HG02840 (cell line): ENCODE data around the gene CAPSL.
"Not testable (repeated sequence)": the region's sequence is repeated elsewhere in the genome, so short reads cannot be mapped to it uniquely, and the experiment has no call there.

Experiments
- ATAC-seq: cut with Tn5 transposase; IDR thresholded peaks from one replicate; pipeline ENCODE4 v1.9.1; 2021; ENCODE audit warnings: mild to moderate bottlenecking, moderate library complexity, moderate number of reproducible peaks; ENCODE audit not compliant: unreplicated experiment, low FRiP score

CAPSL gene

DNA sequence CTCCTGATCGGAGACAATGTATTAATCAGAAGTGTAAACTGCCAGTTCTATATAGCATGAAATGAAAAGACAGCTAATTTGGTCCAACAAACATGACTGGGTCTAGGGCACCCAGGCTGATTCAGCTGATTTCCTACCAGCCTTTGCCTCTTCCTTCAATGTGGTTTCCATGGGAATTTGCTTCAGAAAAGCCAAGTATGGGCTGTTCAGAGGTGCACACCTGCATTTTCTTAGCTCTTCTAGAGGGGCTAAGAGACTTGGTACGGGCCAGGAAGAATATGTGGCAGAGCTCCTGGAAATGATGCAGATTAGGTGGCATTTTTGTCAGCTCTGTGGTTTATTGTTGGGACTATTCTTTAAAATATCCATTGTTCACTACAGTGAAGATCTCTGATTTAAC is 59.3 kb downstream of the CAPSL start:
- no peak for ATAC-seq

DNA sequence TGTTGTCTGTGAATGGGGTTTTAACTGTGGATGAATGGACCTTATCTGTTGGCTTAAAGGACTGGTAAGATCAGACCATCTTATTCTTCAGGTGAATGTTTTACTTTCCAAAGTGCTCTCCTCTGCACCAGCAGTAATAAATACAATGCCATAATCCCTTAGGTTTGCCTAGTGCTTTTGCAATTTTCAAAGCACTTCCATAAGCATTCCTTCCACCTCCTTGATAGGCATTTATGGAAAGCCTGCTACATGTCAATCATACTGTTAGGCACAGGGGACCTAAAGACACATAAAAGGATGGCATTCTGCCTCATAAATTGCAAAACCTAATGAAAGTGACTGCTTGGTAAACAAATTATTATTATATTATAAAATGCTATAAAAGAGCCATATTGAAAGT is 60.3 kb downstream of the CAPSL start:
- ATAC-seq = no peak

DNA sequence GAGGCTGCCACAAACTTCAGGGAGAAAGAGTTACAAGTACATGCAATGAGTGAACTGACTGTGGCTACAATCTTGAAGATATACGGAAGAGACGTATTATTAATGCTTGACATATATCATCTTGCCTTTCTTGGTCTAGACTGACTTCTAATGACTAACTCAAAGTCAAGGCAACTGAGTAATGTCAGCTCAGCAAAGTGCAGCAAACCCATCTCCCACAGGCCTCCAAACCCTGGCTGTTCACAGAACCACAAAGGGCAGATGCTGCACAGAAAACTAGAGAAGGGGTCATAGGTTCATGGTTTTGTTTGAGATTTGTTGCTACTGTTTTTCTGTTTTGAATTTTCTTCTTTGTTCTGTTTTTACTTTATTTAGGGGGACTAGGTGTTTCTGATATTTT is 60.8 kb downstream of the CAPSL start:
- no peak for ATAC-seq

DNA sequence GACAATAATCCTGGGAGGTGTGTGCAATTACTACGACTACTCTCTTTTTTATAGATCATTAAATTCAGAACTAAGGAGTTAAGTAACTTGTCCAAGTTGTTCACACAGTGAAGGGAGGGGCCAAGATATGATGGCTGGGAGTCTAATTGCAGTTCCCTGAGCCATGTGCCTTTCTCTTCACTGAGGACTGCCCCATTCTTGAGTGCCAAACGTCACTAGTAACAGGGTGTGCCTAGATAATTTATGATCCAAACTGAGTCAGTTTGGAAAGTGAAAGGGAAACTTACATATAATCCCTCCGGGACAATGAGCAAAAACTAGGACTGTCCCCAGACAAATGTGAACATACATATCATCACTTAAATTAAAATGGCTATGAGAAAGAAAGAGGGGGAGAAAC is 61.5 kb downstream of the CAPSL start:
- no peak for ATAC-seq

DNA sequence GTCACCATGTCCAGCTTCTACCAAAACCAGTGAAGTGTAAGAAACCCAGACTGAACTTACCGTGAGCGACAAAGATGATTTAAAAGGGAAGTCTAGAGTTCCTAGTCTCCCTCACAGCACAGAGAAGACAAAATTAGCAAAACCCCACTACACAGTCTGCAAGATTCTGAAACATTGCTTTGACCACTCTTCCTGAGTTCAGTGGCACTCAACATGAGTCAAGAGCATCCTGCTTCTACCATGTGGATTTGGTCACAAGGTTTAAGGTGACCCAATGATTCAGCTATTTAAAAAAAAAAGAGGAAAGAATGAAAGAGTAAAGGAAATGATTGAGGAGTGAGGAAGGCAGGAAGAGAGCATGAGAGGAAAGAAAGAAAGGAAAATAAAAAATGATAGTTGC is 62.0 kb downstream of the CAPSL start:
- no peak for ATAC-seq

DNA sequence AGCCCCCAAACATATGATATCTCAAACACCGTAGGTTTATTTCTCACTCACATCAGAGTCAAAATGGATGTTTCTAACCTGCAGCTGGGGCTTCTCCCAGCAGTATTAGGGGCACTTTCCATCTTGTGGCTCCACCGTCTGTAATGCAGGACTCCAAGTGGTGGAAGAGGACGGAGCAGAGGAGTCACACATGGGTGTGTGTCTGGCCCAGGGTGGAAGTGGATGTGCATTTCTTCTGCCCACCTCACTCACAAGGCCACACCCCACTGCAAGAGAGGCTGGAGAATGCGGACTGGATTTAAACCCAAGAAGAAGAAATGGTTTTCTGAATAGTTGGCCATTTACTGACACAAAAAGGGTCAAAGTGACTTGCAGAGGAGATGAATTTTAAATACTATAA is 67.8 kb downstream of the CAPSL start:
- no peak for ATAC-seq

DNA sequence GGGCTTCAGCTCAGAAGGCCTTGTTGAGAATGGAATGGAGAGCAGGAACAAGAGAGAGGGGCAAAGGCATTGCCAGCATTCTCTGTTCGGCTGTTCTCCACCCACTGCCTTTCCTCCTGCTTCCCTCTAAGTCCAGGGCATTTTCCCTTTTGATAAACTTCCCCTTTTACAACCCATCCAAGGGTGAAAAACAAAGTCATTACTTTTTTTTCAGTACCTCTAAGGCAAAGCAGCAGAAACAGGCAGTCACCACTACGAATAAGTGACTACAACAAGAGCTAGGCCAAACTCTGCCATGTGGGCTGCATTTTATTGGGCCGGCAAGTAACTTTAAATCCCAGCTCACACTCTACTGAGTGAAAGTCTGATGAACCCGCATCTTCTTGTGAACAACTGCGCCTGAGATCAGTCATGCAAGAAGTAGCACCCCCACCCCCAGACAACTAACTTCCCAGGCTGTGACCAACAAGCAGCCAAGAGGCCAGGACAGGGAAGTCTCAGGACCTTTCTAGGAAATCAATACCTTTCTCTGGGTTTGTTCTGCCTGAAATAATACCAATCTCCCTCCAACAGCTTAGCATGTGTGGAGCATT is 68.6 kb downstream of the CAPSL start:
- ATAC-seq = no peak

DNA sequence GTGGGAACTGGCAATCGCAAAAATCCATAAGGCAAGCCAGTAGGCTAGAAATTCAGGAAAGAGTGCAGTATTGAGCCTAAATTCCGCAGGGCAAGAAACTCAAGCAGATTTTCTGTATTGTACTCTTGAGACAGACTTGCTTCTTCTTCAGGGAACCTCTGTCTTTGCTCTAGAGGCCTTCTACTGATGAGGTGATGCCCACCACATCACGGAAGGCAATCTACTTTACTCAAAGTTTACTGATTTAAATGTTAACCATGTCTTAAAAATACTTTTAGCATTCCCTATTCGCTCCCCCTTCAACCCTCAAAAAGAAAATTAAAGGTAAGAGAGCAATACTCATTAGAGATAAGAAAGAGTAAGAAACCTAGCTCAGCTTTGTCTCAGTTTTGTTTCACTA is 70.4 kb downstream of the CAPSL start:
- ATAC-seq = no peak

DNA sequence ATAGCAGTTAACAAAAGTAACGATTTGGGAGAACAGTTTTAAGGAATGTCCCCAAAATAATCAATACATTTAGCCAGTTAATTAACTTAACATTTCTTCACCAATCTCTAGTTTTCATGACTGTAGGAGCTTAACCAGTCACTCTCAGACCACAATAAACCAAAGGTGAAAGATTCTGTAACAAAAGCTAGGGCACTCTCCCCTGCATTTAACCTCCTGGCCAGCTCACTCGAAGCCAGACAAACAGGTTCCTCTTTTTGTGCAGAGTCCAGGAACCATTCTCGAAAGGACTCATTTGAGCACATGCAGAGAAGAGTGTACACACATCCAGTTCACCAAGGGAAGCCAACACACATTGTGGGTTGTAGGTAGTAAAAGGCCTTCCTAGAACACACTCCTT is 75.3 kb downstream of the CAPSL start:
- no peak for ATAC-seq

DNA sequence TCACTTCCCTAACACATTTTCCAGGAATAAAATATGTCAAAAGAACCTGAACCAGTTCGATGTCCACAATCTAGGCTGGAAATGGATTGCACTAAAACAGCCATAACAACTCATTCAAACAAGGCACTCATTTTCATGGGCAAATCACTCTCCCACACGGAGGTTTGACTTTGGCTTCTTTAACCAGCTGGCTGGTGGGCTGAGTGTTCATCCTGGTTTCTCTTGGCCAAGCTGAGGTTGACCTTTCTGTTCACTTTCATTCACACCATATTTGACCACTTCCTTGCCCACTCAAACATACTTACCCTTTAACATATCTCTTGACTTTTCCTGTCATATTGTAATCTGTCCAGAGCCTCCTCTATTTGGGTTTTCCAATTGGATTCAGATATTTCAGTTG is 76.3 kb downstream of the CAPSL start:
- ATAC-seq = no peak

DNA sequence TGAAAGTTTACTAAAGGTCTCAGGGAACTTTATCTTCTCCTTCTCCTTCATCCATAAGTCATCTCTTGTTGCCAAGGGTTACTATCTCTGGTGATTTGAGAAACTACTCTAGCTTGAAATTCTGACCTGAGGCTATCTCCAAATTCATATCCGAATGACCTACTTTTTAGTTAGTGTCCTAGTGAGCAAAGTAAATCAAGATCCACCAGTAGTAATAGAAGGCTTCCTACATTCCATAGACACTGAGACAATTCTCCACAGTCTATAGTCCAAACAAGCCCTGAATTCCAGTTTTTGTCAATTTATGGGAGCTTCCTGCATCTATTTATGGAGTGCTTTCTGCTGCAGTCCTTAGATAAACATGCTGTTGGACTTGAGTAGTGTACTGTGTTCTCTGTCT is 76.7 kb downstream of the CAPSL start:
- ATAC-seq = no peak

DNA sequence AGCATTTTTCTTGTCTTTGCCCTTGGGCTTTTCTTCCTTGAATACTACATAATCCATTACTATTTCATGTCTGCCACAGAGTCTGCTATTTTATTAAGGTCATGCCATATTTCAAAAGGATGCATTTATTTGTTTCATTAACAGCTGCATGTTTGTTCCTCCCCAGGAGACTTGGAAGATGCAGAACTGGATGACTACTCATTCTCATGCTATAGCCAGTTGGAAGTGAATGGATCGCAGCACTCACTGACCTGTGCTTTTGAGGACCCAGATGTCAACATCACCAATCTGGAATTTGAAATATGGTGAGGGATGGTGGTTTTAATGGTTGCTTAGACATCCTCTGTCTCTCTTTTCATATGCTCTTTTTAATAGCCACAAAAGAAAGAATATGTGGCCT is 77.7 kb downstream of the CAPSL start:
- no peak for ATAC-seq

DNA sequence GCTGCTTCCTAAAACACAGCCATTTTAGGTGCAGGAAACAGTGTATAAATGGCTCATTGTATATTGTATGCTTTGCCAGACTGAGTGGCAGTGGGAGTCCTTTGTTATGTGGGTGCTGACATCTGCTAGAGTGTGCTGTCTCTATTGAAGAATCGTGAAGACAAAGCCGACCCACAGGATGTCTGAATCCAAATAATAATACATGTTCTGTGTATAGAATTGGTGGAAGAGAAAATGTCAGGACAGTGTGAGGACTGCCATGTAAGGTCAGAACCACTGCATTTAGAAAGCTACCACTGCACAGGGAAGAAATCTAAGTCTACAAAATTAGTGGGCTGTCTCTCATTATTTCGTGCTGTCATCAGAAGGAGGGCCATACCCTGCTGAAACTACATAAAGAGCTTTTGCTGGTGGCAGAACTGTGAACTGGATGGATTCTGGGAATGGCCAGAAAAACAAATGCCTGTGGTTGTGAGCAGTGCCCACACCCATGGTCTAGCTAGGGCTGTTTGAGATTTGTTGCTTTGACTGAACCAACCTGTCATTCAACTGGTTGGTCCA is 79.2 kb downstream of the CAPSL start:
- no peak for ATAC-seq

DNA sequence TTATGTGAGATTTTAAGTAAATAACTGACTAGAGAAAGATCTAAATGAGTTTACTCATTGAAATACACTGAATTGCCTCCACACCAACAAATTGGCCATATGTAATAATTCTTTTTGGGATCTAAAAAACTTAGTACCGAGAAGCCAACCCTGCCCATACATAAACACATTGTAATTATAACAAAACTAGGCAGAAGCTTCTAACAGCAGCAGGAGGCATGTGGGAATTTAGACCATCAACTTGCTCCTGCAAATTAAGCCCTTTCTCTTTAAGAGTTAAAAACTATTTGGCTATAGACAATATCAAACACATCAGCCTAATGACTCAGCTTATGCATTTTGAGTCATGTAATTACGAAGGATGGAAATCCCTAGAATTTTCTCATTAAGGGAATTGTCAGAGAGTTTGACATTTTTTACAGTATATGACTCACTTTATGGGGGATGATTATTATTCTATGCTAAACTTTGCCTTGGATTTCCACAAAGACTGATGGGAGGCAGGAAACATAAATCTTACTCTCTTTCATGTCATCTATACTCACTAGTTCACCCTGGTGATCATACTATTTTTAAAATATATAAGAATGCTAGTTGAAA is 80.7 kb downstream of the CAPSL start:
- ATAC-seq = no peak

DNA sequence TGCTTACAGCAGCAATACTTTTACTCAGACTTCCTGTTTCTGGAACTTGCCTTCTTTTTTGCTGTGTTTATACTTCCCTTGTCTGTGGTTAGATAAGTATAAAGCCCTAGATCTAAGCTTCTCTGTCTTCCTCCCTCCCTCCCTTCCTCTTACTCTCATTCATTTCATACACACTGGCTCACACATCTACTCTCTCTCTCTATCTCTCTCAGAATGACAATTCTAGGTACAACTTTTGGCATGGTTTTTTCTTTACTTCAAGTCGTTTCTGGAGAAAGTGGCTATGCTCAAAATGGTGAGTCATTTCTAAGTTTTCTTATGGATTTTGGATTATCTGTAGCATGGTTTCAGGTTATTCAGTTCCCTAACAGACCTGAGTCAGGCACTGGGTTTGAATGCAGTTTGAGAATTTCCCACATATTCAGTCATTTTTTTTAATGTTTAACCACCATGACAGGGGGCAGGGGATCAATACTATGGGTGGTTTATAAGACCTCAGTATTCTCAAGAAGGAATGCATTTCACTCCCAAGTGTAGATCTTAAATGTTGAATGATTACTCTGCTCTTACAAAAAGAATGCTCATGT is 81.6 kb downstream of the CAPSL start, which contains the start of gene IL7R:
IL7R (plus strand) TSS at position 127 of the 587 bp plus-strand sequence; CDS start at position 214, 87 bp downstream.
- no peak for ATAC-seq

DNA sequence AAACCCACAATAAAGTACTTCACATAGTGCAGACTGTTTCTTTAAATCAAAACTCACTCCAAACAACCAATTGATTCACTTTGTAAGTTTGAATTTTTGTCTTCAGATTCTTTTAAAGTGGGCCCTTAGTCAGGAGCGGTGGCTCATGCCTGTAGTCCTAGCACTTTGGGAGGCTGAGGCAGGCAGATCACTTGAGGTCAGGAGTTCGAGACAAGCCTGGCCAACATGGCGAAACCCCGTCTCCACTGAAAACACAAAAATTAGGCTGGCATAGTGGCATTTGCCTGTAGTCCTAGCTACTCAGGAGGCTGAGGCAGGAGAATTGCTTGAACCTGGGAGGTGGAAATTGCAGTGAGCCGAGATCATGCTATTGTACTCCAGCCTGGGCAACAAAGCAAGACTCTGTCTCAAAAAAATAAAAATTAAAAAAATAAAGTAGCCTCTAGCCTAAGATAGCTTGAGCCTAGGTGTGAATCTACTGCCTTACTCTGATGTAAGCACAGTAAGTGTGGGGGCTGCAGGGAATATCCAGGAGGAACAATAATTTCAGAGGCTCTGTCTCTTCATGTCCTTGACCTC is 82.1 kb downstream of the CAPSL start:
- ATAC-seq = not testable (repeated sequence)

DNA sequence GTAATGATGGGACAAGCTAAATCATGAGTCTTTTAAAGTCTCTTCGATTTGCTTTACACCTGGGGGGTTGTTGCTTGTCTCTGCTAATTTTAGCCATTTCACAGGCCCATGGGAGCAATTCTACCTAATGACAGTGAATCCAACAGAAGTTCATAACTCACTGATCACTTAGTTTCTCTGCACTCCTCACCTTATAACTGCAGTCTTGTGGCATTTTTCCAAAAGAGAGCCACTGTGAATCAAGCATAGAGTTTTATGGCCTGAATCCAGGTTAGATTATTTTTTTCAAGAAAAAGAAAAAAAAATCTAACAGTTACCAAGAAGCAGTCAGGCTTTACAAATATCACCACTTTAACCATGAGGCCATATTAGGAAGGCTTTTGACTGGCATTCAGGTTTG is 83.2 kb downstream of the CAPSL start:
- no peak for ATAC-seq
